HG03460 (cell line): ENCODE results near the gene HAUS1.
A peak's percentile ranks its signal among the peaks of the same experiment; 100 is the strongest.
"Not testable (repeated sequence)": the region's sequence is repeated elsewhere in the genome, so short reads cannot be mapped to it uniquely, and the experiment has no call there.

ENCODE experiments used
- ATAC-seq: cut with Tn5 transposase; IDR thresholded peaks from one replicate; pipeline ENCODE4 v1.9.1; 2021; ENCODE audit not compliant: unreplicated experiment

The HAUS1 gene

DNA sequence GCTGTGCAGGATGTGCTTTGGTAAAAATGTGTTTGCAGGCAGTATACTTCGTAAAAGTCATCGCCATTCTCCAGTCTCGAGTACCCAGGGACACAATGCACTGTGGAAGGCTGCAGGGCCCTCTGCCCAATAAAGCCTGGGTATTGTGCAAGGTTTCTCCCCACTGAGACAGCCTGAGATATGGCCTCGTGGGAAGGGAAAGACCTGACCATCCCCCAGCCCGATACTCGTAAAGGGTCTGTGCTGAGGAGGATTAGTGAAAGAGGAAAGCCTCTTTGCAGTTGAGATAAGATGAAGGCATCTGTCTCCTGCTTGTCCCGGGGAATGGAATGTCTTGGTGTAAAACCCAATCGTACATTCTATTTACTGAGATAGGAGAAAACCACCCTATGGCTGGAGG is 15.7 kb upstream of the HAUS1 start:
- ATAC-seq = not testable (repeated sequence)

DNA sequence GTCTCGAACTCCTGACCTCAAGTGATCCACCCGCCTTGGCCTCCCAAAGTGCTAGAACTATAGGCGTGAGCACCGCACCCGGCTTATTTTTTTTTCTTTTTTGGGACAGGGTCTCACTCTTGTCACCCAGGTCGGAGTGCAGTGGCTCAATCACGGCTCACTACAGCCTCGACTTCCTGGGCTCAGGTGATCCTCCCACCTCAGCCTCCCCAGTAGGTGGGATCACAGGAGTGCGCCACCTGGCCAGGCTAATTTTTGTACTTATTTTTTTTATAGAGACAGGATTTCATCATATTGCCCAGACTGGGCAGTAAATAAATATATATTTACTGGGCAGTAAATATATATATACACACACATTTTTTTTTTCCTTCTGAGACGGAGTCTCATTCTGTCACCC is 8.7 kb upstream of the HAUS1 start:
- ATAC-seq = no peak

DNA sequence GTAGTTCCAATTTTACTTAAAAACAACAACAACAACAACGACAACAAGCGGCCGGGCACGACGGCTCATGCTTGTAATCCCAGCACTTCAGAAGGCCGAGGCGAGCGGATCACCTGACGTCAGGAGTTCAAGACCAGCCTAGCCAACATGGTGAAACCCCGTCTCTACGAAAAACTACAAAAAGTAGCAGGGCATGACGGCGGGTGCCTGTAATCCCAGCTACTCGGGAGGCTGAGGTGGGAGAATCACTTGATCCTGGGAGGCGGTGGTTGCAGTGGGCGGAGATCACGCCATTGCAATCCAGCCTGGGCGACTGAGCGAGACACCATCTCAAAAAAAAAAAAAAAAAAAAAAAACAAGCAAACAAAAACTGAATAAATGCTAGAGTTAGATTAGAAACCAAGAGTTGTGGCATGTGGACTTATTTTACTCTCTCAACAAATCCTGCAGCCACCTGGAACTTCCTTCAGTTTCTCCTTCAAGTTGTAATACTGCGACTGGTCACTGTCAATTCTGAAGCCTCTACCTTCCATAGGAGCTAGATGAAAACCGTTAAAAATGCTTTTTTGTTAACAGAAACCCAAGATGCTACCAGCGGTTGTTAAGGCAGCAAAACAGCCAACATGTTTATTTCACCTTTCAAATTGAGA is 7.4 kb upstream of the HAUS1 start:
- ATAC-seq = no peak

DNA sequence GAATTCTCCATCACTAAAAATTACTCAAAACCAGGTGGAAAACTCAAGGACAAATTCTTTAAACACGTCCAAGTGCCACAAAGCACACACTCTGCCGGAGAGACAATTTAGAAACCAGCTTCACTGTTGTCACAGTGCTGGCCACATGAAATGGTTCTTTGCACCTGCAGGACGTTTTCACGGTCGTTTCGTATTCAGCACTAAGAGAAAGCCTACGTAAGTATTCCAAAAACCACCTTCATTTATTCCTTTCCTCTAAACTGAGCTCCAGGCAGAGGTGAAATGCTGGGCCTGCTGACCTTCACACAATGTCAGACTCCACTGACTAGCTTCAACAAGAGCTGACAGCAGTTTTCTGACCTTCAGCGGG is 6.8 kb upstream of the HAUS1 start:
- ATAC-seq = peak; percentile 21

DNA sequence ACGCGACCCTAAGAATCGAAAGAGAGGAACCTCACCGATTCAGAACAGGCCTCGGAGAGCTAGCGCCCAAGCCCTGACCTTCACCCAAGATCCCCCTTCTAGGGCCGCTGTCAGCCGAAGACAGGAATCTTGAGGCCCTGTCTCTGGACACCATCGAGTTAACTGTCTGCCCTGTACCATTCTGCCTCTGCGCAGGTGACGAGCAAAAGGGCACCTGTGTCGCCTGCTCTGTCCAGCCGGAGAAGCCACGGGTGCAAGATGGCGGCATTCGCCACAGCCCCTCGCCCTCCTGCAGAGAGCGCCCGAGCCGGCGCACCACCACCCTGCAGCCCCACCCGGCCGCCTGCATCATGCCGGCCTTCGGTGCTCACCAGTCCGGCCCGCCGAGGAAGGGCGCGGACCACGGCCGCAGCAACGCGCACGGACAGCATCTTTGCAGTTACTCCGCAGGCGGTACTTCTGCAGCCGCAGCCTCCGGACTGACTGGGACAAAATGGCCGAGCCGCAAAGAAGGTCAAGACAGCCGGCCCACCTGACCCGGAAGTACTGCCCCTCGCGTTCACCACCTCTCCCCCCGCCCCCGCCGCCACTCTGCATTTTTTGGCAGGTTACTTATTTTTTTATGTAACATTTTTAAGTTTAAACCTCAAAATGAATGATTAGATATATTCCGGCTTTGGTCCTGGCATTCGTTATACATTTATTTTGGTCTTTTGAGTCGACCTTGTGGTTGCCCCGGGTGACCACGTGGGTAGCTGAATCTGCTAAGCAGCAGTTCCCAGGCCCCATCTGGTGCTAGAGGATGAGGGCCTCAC is 6.2 kb upstream of the HAUS1 start, which contains the start of gene ATP5F1A:
TSS of gene ATP5F1A (minus strand) at position 496 of the 815 bp plus-strand sequence. CDS start at position 431, 65 bp downstream.
- peak; percentile 80 for ATAC-seq

DNA sequence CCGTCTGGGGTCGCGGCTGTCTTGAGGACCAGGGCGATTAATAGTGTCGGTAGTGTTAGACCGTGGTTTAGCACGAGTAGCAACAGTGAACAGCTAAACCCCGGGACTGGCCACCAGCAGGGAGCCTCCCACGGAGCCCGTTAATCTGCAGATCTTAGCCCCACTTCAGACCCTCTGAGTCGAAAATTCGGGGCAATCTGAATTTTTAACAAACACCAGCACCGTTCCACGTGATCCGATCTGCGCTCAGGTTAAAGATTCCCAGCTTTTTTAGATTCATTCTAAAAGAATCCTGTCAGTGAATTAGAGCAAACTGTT is 5.6 kb upstream of the HAUS1 start:
- ATAC-seq = no peak

DNA sequence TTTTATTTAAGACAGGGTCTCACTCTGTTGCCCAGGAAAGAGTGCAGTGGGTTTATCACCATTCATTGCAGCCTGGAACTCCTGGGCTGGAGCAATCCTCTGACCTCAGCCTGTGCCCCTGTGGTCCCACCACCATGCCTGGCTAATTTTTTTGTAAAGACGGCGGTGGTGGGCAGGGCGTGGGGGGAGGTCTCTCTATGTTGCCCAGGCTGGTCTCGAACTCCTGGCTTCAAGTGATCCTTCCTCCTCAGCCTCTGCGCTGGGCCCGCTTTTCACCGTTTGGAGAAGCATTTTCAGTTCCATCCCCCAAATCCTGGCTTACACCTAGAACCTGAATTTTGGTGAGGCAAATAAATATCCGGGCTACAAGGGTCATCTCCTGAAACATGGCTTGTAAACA is 4.7 kb upstream of the HAUS1 start:
- no peak for ATAC-seq

DNA sequence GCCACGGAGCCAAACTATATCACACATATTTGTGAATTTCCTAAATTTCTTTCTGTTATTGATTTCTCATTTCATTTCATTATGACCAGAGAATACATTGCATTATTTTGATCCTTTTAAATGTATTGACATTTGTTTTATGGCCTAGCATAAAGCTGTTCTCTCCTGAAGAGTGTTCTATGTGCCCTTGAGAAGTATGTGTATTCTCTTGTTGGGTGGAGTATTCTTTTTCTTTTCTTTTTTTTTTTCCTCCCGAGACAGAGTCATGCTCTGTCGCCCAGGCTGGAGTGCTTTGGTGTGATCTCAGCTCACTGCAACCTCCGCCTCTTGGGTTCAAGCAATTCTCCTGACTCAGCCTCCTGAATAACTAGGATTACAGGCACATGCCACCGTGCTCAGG is 5.2 kb downstream of the HAUS1 start:
- no peak for ATAC-seq

DNA sequence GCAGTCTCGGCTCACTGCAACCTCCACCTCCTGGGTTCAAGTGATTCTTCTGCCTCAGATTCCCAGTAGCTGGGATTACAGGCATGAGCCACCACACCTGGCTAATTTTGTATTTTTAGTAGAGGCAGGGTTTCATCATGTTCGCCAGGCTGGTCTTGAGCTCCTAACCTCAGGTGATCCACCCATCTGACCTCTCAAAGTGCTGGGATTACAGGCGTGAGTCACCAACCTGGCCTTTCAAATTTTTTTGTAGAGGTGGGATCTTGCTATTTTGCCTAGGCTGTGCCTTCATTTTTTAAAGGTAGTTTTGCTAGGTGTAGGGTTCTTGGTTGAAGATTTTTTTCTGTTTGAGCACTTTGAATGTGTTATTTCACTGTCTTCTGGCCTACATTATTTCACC is 6.2 kb downstream of the HAUS1 start:
- ATAC-seq = no peak

DNA sequence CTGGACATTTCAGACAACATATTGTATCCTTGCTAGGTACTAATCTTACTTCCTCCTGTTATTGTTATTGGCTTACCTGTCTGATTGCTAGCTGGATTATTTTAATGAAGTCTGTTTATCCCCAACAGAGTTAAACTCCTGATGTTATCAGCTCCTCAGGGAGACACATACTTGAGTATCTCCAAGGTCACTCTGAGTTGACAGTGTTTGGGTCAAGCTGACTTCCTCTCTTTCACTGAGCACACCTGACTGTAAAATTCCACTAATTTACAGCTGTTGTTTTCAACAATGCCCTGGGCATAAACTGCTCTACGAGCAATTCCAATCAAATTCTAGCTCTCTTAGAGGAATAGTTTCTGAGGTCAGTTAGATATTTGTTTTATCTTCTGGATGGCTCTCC is 9.6 kb downstream of the HAUS1 start:
- no peak for ATAC-seq

DNA sequence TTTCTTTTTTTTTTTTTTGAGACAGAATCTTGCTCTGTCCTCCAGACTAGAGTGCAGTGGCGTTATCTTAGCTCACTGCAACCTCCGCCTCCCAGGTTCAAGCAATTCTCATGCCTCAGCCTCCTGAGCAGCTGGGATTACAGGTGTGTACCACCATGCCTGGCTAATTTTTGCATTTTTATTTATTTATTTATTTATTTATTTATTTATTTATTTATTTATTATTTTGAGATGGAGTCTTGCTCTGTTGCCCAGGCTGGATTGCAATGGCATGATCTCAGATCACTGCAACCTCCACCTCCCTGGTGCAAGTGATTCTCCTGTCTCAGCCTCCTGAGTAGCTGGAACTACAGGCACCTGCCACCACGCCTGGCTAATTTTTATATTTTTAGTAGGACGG is 22.4 kb downstream of the HAUS1 start:
- ATAC-seq = not testable (repeated sequence)

DNA sequence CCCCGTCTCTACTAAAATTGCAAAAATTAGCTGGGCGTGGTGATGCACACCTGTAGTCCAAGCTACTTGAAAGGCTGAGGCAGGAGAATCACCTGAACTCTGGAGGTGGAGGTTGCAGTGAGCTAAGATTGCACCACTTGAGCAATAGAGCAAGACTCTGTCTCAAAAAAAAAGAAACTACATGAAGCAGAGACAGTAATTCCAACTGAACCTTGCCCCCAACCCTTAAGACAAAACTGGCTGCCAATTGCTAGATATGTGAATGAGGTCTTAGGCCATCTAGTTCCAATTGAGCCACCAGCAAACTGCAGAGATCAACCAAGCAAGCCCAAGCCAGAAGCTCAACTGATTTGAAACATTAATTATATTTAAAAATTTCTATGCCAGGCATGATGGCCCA is 25.9 kb downstream of the HAUS1 start:
- no peak for ATAC-seq

DNA sequence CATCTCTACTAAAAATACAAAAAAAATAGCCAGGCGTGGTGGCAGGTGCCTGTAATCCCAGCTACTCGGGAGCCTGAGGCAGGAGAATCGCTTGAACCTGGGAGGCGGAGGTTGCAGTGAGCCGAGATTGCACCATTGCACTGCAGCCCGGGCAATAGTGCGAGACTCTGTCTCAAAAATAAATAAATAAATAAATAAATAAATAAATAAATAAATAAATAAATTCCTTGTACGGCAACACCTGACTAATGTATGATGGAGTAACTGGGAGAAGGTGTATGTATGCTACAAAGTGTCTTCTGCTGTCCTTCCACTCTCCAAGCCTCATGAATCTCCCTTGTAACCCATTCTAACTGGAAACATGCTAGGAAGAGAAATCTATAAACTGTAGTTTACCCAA is 26.4 kb downstream of the HAUS1 start:
- not testable (repeated sequence) for ATAC-seq

DNA sequence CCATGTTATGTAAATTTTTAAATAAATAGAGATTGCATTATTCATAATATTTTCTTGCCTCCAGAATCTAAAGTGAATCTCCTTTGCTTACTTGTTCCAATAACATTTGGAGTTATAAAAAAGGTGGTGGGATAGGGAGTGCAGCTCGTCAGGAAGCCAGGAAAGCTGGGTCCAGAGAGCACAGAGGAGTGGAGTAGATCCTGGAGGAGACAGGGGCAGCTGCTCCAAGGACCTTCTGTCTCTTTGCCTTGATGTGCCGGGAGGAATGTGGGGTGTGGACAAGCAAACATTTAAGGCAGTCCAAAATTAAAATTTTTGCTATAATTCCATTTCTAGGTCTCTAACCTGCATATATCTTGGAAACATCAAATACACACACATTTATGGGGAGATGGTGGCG is 29.3 kb downstream of the HAUS1 start:
- ATAC-seq = no peak

DNA sequence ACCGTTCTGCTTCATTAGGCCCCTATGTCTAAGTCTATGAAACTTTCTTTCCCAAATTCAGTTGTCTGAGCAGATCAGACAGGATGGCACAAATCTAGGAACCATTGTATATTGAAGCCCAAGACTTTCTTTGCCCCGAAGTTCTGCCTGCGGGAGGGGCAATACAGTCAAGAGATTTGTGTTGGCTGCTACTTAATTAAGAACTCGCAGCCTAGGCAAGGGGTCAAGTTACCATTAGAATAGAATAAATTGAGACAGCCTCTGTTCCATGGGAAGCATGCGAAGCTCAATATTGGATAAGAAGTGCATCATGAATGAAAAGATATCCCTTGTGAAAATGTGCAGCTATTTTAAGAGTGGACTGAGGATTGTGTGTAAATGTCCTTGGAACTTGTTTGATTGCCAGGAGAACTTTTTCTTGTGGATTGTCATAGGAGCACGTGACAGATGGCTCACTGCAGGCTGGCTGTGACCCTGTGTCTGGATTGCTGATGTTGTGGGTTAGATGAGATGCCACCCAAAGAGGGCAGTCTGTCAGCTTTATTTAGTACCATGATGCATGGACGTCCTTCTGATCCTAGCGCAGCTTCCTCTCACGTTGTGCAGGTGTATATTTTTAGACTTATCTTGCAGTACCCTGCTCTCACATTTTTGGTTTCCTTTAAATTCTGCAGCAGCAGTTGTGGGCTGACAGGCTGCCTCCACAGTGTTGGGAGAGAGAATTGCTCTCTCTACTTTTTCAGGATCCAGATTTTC is 30.9 kb downstream of the HAUS1 start:
- no peak for ATAC-seq

DNA sequence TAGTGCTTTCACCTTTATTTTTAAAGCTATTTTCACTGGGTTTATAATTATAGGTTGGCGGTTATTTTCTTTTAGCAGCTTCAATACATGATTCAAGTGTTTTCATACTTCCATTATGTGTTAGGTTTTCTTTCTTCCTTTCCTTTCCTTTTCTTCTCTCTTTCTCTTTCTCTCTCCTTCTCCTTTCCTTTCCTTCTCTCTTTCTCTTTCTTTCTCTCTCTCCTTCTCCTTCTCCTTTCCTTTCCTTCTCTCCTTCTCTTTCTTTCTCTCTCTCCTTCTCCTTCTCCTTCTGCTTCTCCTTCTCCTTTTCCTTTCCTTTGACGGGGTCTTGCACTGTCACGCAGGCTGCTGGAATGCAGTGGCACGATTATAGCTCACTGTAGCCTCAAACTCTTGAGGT is 36.0 kb downstream of the HAUS1 start:
- no peak for ATAC-seq

DNA sequence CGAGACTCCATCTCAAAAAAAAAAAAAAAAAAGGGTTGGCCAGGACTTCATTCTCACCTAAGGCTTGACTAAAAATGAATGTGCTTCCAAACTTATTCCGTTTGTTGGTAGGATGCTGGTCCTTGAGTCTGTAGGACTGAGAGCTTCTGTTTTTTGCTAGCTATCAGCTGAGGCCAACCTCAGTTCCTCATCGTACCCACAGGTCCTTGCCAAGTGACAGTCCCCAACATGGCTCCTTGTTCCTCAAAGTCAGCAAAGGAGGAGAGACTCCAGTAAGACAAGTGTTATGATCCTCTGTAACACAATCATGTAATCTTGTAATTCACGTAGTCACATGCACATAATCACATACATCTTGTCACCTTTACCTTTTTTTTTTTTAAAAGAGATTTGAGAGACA is 37.0 kb downstream of the HAUS1 start:
- ATAC-seq = no peak

DNA sequence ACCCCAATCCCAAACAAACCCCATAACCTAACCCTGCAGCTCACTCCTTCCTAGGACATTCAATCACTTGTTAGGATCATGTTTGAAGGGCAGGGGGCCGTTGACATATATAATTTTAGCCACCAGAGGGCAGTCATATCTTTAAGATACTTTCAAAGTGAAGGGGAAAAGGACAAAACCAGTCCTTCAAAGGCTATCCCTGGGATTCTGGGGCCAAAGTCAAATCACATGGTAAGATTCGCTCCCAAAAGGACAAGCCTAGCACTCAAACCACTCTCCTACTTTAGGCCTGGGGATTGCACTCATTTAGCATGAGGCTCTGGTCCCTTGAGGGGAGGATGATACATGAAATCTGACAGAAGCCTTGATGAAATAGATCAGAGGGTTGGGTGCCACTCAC is 44.6 kb downstream of the HAUS1 start:
- no peak for ATAC-seq

DNA sequence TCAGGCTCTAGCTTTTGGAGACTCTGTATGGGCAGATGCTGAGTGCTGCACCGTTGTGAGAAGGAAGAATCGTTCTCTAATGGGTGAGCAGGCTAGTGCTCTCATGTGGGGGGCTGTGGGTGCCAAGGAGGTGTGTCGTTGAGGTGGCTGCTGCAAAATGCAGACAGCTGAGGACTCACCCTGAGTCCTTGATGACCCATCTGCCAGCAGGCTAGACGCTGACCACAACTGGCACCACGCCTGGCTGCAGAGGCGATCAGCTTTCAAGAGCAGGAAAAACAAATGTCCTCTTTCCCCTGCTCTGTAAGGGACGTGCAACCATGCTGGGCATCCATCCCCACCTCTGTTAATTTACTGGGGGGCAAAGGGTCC is 48.2 kb downstream of the HAUS1 start:
- ATAC-seq = no peak

DNA sequence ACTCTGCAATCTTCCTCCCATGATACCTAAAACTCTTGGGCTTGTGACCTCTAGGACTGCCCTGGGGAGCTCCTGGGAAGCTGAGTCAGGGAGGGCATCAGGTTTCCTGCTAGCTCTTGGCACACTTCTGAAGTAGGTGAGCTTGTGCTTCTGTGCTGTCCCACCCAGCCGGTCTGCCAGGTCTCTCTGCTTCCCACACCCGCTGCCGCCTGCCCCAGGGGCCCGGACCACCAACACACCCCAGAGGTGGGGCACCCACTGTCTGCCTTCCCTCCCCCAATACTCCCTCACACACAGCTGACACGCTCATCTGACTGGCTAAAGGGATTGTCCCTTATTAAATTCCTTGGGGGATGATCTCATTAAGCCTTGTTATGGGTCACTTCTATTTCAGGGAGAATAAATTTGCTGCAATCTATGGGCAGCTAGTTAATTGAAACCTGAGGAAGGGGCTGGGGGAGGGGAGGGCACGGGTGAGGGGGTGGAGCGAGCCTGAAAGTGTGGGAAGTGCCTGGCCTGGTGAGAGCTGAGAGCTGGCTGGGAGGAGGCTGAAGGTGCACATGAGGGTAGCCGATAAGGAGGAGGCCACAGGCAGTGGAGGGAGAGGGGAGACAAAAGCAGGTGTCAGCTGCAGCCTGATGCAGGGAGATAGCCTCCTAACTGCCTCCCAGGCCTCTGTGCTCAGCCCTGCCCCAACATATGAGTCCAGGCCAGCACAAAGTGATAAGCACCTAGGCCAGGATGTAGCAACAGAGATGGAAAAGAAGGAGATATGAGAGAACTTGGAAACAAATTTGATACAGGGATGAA is 48.8 kb downstream of the HAUS1 start:
- no peak for ATAC-seq

DNA sequence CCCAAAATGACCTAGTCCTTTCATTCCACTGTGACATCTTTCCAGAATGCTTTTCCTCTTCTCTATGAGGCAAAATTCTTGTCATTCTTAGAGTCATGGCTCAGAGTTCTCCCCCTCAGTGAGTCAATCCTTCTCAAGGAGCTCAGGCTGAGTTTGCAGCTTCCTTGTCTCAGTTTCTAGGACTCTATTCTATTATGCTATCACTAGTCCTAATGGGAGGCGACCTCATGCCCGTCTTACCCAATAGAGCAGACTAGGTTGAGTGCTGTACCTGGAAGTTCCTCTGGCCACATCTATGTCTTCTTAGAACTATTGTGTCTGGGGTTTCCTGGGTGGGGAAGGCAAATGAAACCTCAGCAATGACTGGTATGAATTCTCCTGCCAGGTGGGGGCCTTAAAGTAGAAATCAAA is 51.5 kb downstream of the HAUS1 start:
- ATAC-seq = no peak
